Measurements from ENCODE around the gene GTF2A1.

The GTF2A1 gene

GRCh38 chr14:81133400-81133799, 87.4 kb downstream of the GTF2A1 start:
- DNase-seq (ENCODE audit: low read depth), result no peak

GRCh38 chr14:81132468-81132867, 88.3 kb downstream of the GTF2A1 start:
- no peak for DNase-seq (ENCODE audit: low read depth)

GRCh38 chr14:81129242-81129641, 91.5 kb downstream of the GTF2A1 start:
- no peak for DNase-seq (ENCODE audit: low read depth)

GRCh38 chr14:81127785-81128184, 93.0 kb downstream of the GTF2A1 start:
- DNase-seq (ENCODE audit: low read depth), result peak; percentile 40

- no peak for DNase-seq (ENCODE audit: low read depth)
Observed at GRCh38 chr14:81125536-81125935, 95.2 kb downstream of the GTF2A1 start.
